ENCODE data around the gene TMPRSS4. TPM values are rescaled to one million over a fixed set of nuclear protein-coding genes. Genes with fewer than 3 reads are reported as not detected.

Gene TMPRSS4
- total RNA-seq, 1 experiment from 2014 or later = 1.5 TPM

DNA sequence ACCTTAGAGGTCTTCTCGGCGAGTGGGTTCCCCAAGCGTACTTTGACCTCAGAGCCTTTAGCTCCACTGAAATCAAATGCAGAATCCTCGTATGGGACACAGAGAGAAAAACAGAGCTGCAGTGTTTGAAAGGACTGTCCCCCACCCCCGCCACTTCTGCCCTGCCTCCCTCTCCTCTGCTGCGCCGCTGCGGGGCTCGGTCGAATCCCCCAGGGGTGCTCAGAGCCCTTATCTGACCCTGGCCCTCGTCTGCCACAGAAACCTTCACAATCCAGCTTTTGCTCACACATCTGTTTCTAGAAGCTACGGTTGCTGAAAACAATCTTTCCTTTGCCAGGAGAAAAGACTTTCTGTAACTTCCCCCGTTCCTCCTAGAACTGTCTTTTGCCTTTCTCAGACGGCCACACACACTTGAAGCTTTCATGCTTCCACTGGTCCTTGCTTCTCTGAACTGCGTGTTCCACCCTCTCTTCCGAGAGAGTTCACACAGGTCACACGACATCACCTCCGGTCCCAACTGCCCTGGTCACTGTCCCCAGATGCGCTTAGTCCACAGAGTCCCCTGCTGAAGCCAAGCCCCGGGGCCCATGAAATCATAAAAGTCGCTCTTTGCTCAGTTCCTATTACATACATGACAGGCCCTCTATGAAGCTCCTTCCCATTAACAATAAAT lies 6.1 kb downstream of the TMPRSS4 start (continued):
- TF ChIP-seq, protein P1, sequence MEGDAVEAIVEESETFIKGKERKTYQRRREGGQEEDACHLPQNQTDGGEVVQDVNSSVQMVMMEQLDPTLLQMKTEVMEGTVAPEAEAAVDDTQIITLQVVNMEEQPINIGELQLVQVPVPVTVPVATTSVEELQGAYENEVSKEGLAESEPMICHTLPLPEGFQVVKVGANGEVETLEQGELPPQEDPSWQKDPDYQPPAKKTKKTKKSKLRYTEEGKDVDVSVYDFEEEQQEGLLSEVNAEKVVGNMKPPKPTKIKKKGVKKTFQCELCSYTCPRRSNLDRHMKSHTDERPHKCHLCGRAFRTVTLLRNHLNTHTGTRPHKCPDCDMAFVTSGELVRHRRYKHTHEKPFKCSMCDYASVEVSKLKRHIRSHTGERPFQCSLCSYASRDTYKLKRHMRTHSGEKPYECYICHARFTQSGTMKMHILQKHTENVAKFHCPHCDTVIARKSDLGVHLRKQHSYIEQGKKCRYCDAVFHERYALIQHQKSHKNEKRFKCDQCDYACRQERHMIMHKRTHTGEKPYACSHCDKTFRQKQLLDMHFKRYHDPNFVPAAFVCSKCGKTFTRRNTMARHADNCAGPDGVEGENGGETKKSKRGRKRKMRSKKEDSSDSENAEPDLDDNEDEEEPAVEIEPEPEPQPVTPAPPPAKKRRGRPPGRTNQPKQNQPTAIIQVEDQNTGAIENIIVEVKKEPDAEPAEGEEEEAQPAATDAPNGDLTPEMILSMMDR (IDR thresholded peaks at IDR 0.05 in 2 of 3, conservative IDR thresholded peaks at IDR 0.05 in 1 of 3; ENCODE audit: borderline replicate concordance in 1 of 3, insufficient read depth in 1 of 3, low read depth in 2 of 3, low read length in 2 of 3) = no peak
- TF ChIP-seq EZH2phosphoT487 (IDR thresholded peaks at IDR 0.05; ENCODE audit: borderline replicate concordance) = no peak

- no peak overlapping the region for H3K4me3 ChIP-seq (replicated peaks in 1 of 2; ENCODE audit: low read depth in 1 of 2, low read length in 2 of 2)
- ChIA-PET CTCF (interaction anchor here (0.6 kb wide), 1 partner anchor 1254 kb away, joined by 3 read pairs; no protein-coding TSS in a partner anchor), POLR2A (no interaction called here)
Measured at GRCh38 chr11:118084247-118084646, 7.4 kb downstream of the TMPRSS4 start.

More at GRCh38 chr11:118084247-118084646, 7.4 kb downstream of the TMPRSS4 start:
- Histone ChIP-seq H3K9ac (ENCODE audit: low read length) (no peak overlapping the region), H3K4me2 (ENCODE audit: low read length) (no peak overlapping the region), H3K9me3 (ENCODE audit: control insufficient read depth in 1 of 2, insufficient read depth in 1 of 2, low read depth in 1 of 2, low read length in 2 of 2) (no peaks in the 10 kb centered on the region; a peak in 1 of 4 replicates), H3K9me2 (ENCODE audit: insufficient read depth) (no peaks in the 10 kb centered on the region), H2AFZ (ENCODE audit: low read depth, low read length, poor library complexity, severe bottlenecking) (no peak overlapping the region), H3K27ac (ENCODE audit: low read depth, low read length) (no peak overlapping the region), H4K20me1 (ENCODE audit: insufficient read depth) (no peaks in the 10 kb centered on the region), H3K36me3 (ENCODE audit: control insufficient read depth in 1 of 2, insufficient read depth in 2 of 2, low read length in 2 of 2) (no peaks in the 10 kb centered on the region), H3K27me3 (ENCODE audit: insufficient read depth, low read length) (peaks cover 3% of the 10 kb centered on the region; the same call in 1 of the 2 replicates), H3K79me2 (ENCODE audit: insufficient read depth, low read length) (no peaks in the 10 kb centered on the region), H3K4me1 (ENCODE audit: control insufficient read depth in 1 of 2, insufficient read depth in 2 of 2, low read length in 2 of 2) (no peaks in the 10 kb centered on the region; a peak in 1 of 4 replicates)
- TF ChIP-seq, protein P1 (IDR thresholded peaks at IDR 0.05 in 2 of 3, conservative IDR thresholded peaks at IDR 0.05 in 1 of 3; ENCODE audit: borderline replicate concordance in 1 of 3, insufficient read depth in 1 of 3, low read depth in 2 of 3, low read length in 2 of 3) = no peak
- TF ChIP-seq ELF1 (IDR thresholded peaks at IDR 0.05; ENCODE audit: borderline replicate concordance, low read depth) = no peak
- no peak for TF ChIP-seq SP1 (IDR thresholded peaks at IDR 0.05; ENCODE audit: low read depth)
- no TSS peak for BruUV-seq (replicated peaks)
- RAD21 ChIA-PET (ENCODE audit: low non-redundant PET in 1 of 2, low total read pairs in 2 of 2, uncharacterized antibody in 2 of 2, unreplicated experiment in 2 of 2) = no interaction called here
- intact Hi-C loops (cut with micrococcal nuclease) = no loop called here
- DNase-seq (ENCODE audit: low read depth, low spot score) (no peak), ATAC-seq (no peak)

Measured in HCT116 (cell line).